Mesenchymal stem cell (in vitro differentiated cells and primary cell): ENCODE data around the gene PWWP2B.

Source experiments
- DNase-seq: peaks from one replicate; pipeline ENCODE4 v3.0.0-alpha.2; 2013
- H2AFZ ChIP-seq: one replicate; pipeline ENCODE4 v1.6.1; 2013; ENCODE audit warnings: low read depth, mild to moderate bottlenecking, control low read depth, inconsistent platforms, low read length, moderate library complexity
- H2AK5ac ChIP-seq: 2 replicates; pipeline ENCODE4 v1.6.1; 2013; ENCODE audit warnings: low read length, moderate library complexity, mild to moderate bottlenecking, inconsistent platforms; ENCODE audit not compliant: severe bottlenecking
- H2BK120ac ChIP-seq: one replicate; pipeline ENCODE4 v1.6.1; 2013; ENCODE audit warnings: low read depth, mild to moderate bottlenecking, inconsistent platforms, low read length, moderate library complexity
- H2BK12ac ChIP-seq, 2 experiments: one replicate each; pipeline ENCODE4 v1.6.1; 2013; ENCODE audit warnings: inconsistent platforms in 2 of 2, low read length in 2 of 2, mild to moderate bottlenecking in 2 of 2, moderate library complexity in 2 of 2, control low read depth in 1 of 2
- H2BK15ac ChIP-seq: one replicate; pipeline ENCODE4 v1.6.1; 2013; ENCODE audit warnings: mild to moderate bottlenecking, low read depth, inconsistent platforms; ENCODE audit not compliant: poor library complexity, severe bottlenecking
- H2BK5ac ChIP-seq: 2 replicates; pipeline ENCODE4 v1.6.1; 2013; ENCODE audit warnings: low read depth, mild to moderate bottlenecking, low read length, control low read depth, inconsistent platforms; ENCODE audit not compliant: poor library complexity, severe bottlenecking
- H3K14ac ChIP-seq, 2 experiments: one replicate each; pipeline ENCODE4 v1.6.1; 2013; ENCODE audit warnings: inconsistent platforms in 2 of 2, low read length in 2 of 2, control low read depth in 1 of 2, mild to moderate bottlenecking in 1 of 2, moderate library complexity in 1 of 2
- H3K18ac ChIP-seq, 2 experiments: one replicate each; pipeline ENCODE4 v1.6.1; 2013; ENCODE audit warnings: inconsistent platforms in 2 of 2, low read length in 2 of 2, control low read depth in 1 of 2, low read depth in 1 of 2, mild to moderate bottlenecking in 1 of 2
- H3K23ac ChIP-seq, 2 experiments: one replicate each; pipeline ENCODE4 v1.6.1; 2013; ENCODE audit warnings: inconsistent platforms in 2 of 2, low read length in 2 of 2, mild to moderate bottlenecking in 2 of 2, moderate library complexity in 2 of 2, control low read depth in 1 of 2
- H3K27ac ChIP-seq: 2 replicates; pipeline ENCODE4 v1.5.1; 2013; ENCODE audit warnings: mild to moderate bottlenecking, moderate library complexity, low read length, control low read depth, inconsistent platforms; ENCODE audit not compliant: poor library complexity, severe bottlenecking
- H3K27me3 ChIP-seq, 2 experiments: 2 replicates each; pipeline versions ENCODE4 v1.6.1 to v1.7.0; 2013; ENCODE audit warnings: low read length in 2 of 2, mild to moderate bottlenecking in 2 of 2, moderate library complexity in 2 of 2, control low read depth in 1 of 2, inconsistent platforms in 1 of 2; ENCODE audit not compliant: control insufficient read depth in 1 of 2, insufficient read depth in 1 of 2
- H3K36me3 ChIP-seq, 2 experiments: 2 replicates each; pipeline versions ENCODE4 v1.6.1 to v1.7.0; 2013; ENCODE audit warnings: low read length in 2 of 2, control low read depth in 1 of 2, inconsistent platforms in 1 of 2, low read depth in 1 of 2, mild to moderate bottlenecking in 1 of 2; ENCODE audit not compliant: insufficient read depth in 2 of 2, control insufficient read depth in 1 of 2
- H3K4ac ChIP-seq, 2 experiments: one replicate each; pipeline ENCODE4 v1.6.1; 2013; ENCODE audit warnings: inconsistent platforms in 2 of 2, low read length in 2 of 2, mild to moderate bottlenecking in 2 of 2, moderate library complexity in 2 of 2, control low read depth in 1 of 2, low read depth in 1 of 2
- H3K4me1 ChIP-seq: 2 replicates; pipeline ENCODE4 v1.6.1; 2013; ENCODE audit warnings: low read depth, low read length, control low read depth; ENCODE audit not compliant: control insufficient read depth, insufficient read depth
- H3K4me2 ChIP-seq: 2 replicates; pipeline ENCODE4 v1.6.1; 2013; ENCODE audit warnings: low read length, mild to moderate bottlenecking, inconsistent platforms; ENCODE audit not compliant: poor library complexity, severe bottlenecking
- H3K4me3 ChIP-seq, 2 experiments: 2 replicates each; pipeline versions ENCODE4 v1.5.1 to v1.7.0; 2013; ENCODE audit warnings: low read length in 2 of 2, mild to moderate bottlenecking in 2 of 2, control low read depth in 1 of 2, low read depth in 1 of 2; ENCODE audit not compliant: insufficient read depth in 1 of 2
- H3K79me1 ChIP-seq: replicated peaks from 2 replicates; pipeline ENCODE4 v1.6.1; 2013; ENCODE audit warnings: mild to moderate bottlenecking, control low read depth, low read length, inconsistent platforms; ENCODE audit not compliant: poor library complexity, severe bottlenecking
- H3K9ac ChIP-seq: 2 replicates; pipeline ENCODE4 v1.7.0; 2013; ENCODE audit warnings: mild to moderate bottlenecking, low read length, moderate library complexity
- H3K9me3 ChIP-seq: 2 replicates; pipeline ENCODE4 v1.7.0; 2013; ENCODE audit warnings: mild to moderate bottlenecking, low read length; ENCODE audit not compliant: control insufficient read depth
- H4K8ac ChIP-seq: one replicate; pipeline ENCODE4 v1.6.1; 2013; ENCODE audit warnings: inconsistent platforms, mild to moderate bottlenecking, low read length, moderate library complexity
- H4K91ac ChIP-seq: one replicate; pipeline ENCODE4 v1.6.1; 2013; ENCODE audit warnings: mild to moderate bottlenecking, low read length, inconsistent platforms
- WGBS: methylation state at CpG from one replicate; pipeline ENCODE4 v1.1.7; 2013; ENCODE audit warnings: mixed read lengths; 5-methylcytosine and 5-hydroxymethylcytosine counted together

Gene PWWP2B

DNA sequence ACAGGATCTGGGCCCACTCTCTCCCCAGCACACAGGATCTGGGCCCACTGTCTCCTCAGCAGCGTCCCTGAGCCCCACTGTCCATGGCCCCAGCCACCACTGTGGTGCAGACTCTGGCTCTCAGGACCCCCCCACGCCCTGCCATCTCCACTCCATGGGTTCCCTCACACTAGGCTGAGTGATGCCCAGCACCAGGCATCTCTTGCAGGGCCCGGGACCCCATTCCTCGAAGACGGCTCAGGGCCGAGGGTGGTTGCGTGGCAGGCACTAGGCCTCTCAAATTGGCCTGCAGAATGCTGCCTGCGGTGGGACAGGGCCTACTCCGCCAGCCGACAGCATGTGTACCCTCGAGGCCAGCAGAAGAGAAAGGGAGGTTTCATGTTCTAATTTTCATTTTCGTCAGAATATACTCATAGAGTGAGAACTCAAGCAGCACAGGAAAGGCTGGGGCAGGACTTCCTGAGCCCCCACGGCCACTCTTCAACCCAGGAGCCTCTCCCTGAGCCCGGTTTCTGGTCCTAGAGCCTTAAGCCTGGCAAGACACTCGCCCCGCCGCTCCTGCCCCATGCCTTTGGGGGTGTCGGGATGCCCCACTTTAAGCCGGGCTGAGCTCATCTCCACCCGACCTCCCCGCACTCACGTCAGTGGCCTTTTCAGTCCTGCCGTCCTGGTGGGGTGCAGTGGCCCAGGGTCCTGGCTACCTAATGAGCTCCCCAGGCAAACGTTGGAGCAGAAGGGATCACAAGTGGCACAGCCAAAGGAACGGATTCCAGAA is 44.0 kb downstream of the PWWP2B start:
- H4K8ac ChIP-seq, result no peak overlapping the region
- no peak overlapping the region for H2AK5ac ChIP-seq
- H3K4me1 ChIP-seq, result peaks cover 47% of the 10 kb centered on the region
- WGBS, result 91% methylated on average over 25 of the region's 25 CpGs
- H3K36me3 ChIP-seq, result peaks cover 0 to 10% of the 10 kb centered on the region in 2 experiments
- no peak overlapping the region for H2BK5ac ChIP-seq
- no peak overlapping the region for H3K4me3 ChIP-seq
- H3K9me3 ChIP-seq, result no peaks in the 10 kb centered on the region
- H3K27me3 ChIP-seq, result peaks cover 0 to 5% of the 10 kb centered on the region in 2 experiments
- no peak overlapping the region for H3K9ac ChIP-seq
- no peak overlapping the region for H3K23ac ChIP-seq
- H2AFZ ChIP-seq, result no peak overlapping the region
- no peak for DNase-seq
- H2BK120ac ChIP-seq, result no peak overlapping the region
- H3K4ac ChIP-seq, result no peak overlapping the region
- H3K14ac ChIP-seq, result no peak overlapping the region
- no peak overlapping the region for H4K91ac ChIP-seq
- no peak overlapping the region for H3K27ac ChIP-seq
- H3K4me2 ChIP-seq, result no peak overlapping the region
- no peaks in the 10 kb centered on the region for H3K79me1 ChIP-seq
- H3K18ac ChIP-seq, result no peak overlapping the region
- H2BK15ac ChIP-seq, result no peak overlapping the region
- H2BK12ac ChIP-seq, result no peak overlapping the region

DNA sequence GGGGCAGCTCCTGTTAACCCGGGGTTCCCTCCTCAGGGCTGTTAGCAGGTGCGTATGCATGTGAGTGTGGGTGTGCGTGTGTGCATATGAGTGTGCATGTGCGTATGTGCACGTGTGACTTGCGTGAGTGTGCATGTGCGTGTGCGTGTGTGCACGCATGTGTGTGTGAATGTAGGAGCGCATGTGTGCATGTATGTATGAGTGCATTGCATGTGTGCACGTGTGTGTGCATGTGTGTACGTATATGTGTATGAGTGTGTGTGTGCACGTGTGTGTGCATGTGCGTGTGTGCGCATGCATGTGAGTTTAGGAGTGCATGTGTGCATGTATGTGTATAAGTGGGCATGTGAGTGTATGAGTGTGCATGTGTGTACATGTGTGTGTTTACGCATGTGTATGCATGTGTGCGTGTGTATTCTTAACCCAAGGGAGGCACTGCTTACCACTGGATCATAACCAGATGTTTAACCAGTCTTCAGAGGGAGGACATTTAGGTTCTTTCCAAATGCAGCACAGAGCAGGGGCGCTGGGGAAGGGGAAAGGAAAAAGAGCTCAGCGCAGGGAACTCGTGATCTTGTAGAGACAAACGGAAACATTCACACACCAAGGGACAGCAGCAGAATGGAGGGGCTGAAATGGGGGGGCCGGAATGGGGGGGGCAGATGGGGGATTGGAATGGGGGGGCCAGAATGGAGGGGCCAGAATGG is 45.0 kb downstream of the PWWP2B start:
- no peak overlapping the region for H2AK5ac ChIP-seq
- peak overlapping the region; percentile 54 for H4K91ac ChIP-seq
- no peak overlapping the region for H2BK5ac ChIP-seq
- no peak overlapping the region for H3K4me2 ChIP-seq
- no peaks in the 10 kb centered on the region for H3K79me1 ChIP-seq
- H3K4me1 ChIP-seq, result peaks cover 53% of the 10 kb centered on the region
- no peak overlapping the region for H3K4me3 ChIP-seq
- no peak overlapping the region for H2BK12ac ChIP-seq
- DNase-seq, result no peak
- H3K36me3 ChIP-seq, result peaks cover 0 to 10% of the 10 kb centered on the region in 2 experiments
- no peak overlapping the region for H2BK15ac ChIP-seq
- H3K9ac ChIP-seq, result no peak overlapping the region
- H3K27ac ChIP-seq, result no peak overlapping the region
- WGBS, result 92% methylated on average over 22 of the region's 22 CpGs
- no peak overlapping the region for H3K14ac ChIP-seq
- no peak overlapping the region for H3K4ac ChIP-seq
- peaks cover 0 to 5% of the 10 kb centered on the region in 2 experiments for H3K27me3 ChIP-seq
- no peak overlapping the region for H3K23ac ChIP-seq
- no peak overlapping the region for H2BK120ac ChIP-seq
- no peak overlapping the region for H4K8ac ChIP-seq
- no peaks in the 10 kb centered on the region for H3K9me3 ChIP-seq
- H3K18ac ChIP-seq, result no peak overlapping the region
- H2AFZ ChIP-seq, result no peak overlapping the region

- H4K91ac ChIP-seq, result no peak overlapping the region
- H3K4me2 ChIP-seq, result no peak overlapping the region
- H3K79me1 ChIP-seq, result no peaks in the 10 kb centered on the region
- 93% methylated on average over 10 of the region's 10 CpGs for WGBS
- no peak overlapping the region for H3K14ac ChIP-seq
- no peak overlapping the region for H2AK5ac ChIP-seq
- no peaks in the 10 kb centered on the region for H3K9me3 ChIP-seq
- no peak for DNase-seq
- no peak overlapping the region for H2BK12ac ChIP-seq
- no peak overlapping the region for H3K4ac ChIP-seq
- H3K23ac ChIP-seq, result no peak overlapping the region
- peaks cover 0 to 10% of the 10 kb centered on the region in 2 experiments for H3K36me3 ChIP-seq
- peaks cover 55% of the 10 kb centered on the region for H3K4me1 ChIP-seq
- H2BK15ac ChIP-seq, result no peak overlapping the region
- H3K4me3 ChIP-seq, result no peak overlapping the region
- no peak overlapping the region for H2BK120ac ChIP-seq
- no peak overlapping the region for H3K18ac ChIP-seq
- H4K8ac ChIP-seq, result no peak overlapping the region
- H3K27me3 ChIP-seq, result peaks cover 0 to 5% of the 10 kb centered on the region in 2 experiments
- H2AFZ ChIP-seq, result no peak overlapping the region
- no peak overlapping the region for H2BK5ac ChIP-seq
- H3K27ac ChIP-seq, result no peak overlapping the region
- no peak overlapping the region for H3K9ac ChIP-seq
These were observed 45.6 kb downstream of the PWWP2B start for GRCh38 chr10:132442636-132443035.

DNA sequence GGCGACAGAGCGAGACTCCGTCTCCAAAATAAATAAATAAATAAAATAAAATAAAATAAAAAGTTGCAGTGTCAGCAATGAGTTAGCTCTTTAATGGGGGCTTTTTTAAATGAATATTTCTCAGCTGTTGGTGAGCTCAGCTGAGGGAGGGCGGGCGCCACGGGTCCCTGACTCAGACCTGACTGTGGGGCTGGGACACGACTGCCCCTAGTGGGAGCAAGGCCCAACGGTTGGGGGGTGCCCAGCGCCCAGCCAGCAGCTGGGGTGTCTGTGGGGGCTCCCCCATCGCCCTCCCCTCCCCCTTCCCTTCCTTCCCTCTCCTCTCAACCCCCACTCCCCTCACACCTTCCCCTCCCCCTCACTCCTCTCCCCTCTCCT is 46.6 kb downstream of the PWWP2B start:
- Histone ChIP-seq H2BK12ac (no peak overlapping the region), H2BK5ac (no peak overlapping the region), H3K27ac (no peak overlapping the region), H2BK120ac (peak overlapping the region; percentile 65), H3K4me2 (no peak overlapping the region), H3K23ac (no peak overlapping the region), H3K36me3 (peaks cover 0 to 10% of the 10 kb centered on the region in 2 experiments), H3K18ac (no peak overlapping the region), H2AK5ac (no peak overlapping the region), H3K4me1 (peaks cover 58% of the 10 kb centered on the region), H4K91ac (no peak overlapping the region), H3K27me3 (peaks cover 0 to 5% of the 10 kb centered on the region in 2 experiments), H3K4me3 (no peak overlapping the region), H2BK15ac (peak overlapping the region; percentile 77), H3K4ac (no peak overlapping the region), H3K14ac (no peak overlapping the region), H4K8ac (no peak overlapping the region), H3K9me3 (no peaks in the 10 kb centered on the region), H3K79me1 (no peaks in the 10 kb centered on the region), H3K9ac (no peak overlapping the region), H2AFZ (no peak overlapping the region)
- WGBS, result 61% methylated on average over 3 of the region's 10 CpGs
- peak; percentile 52 for DNase-seq
